Loucy (cell line): ENCODE measurements around the gene GJA3.

Experiments used
- EZH2phosphoT487 ChIP-seq: fragments of 200-600 bp; IDR thresholded peaks from 2 replicates; pipeline ENCODE4 v1.6.1; 2018; ENCODE audit warnings: antibody characterized with exemption, mild to moderate bottlenecking, moderate library complexity, borderline replicate concordance
- TF ChIP-seq, protein P1 (sequence below): fragments of 200-600 bp; sonication (generic); conservative IDR thresholded peaks from 2 replicates; pipeline ENCODE4 v1.5.1; 2014; ENCODE audit warnings: mild to moderate bottlenecking, antibody characterized with exemption, low read length

GRCh38 chr13:20206065-20206697 lies 45.3 kb upstream of the GJA3 start:
- TF ChIP-seq, protein P1, sequence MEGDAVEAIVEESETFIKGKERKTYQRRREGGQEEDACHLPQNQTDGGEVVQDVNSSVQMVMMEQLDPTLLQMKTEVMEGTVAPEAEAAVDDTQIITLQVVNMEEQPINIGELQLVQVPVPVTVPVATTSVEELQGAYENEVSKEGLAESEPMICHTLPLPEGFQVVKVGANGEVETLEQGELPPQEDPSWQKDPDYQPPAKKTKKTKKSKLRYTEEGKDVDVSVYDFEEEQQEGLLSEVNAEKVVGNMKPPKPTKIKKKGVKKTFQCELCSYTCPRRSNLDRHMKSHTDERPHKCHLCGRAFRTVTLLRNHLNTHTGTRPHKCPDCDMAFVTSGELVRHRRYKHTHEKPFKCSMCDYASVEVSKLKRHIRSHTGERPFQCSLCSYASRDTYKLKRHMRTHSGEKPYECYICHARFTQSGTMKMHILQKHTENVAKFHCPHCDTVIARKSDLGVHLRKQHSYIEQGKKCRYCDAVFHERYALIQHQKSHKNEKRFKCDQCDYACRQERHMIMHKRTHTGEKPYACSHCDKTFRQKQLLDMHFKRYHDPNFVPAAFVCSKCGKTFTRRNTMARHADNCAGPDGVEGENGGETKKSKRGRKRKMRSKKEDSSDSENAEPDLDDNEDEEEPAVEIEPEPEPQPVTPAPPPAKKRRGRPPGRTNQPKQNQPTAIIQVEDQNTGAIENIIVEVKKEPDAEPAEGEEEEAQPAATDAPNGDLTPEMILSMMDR, result 0 out of 2 replicates have a peak, but pooled peaks have one; percentile 23
- no peak for TF ChIP-seq EZH2phosphoT487
